ENCODE measurements around the gene WWC2.

The WWC2 gene

GRCh38 chr4:183291070-183291469 is 192.0 kb downstream of the WWC2 start:
- Mint-ChIP-seq H3K36me3 (ENCODE audit: low read depth) (peaks cover 83% of the 10 kb centered on the region), H3K4me3 (no peak overlapping the region), H3K4me1 (no peaks in the 10 kb centered on the region), H3K27ac (no peak overlapping the region), H3K9me3 (no peaks in the 10 kb centered on the region), H3K27me3 (ENCODE audit: low read depth, poor library complexity) (peaks cover 6% of the 10 kb centered on the region)
- DNase-seq, result no peak
- no peak for TF ChIP-seq CTCF (IDR thresholded peaks at IDR 0.05)

- no peak for DNase-seq
These were observed 196.7 kb downstream of the WWC2 start for GRCh38 chr4:183295711-183296110.

GRCh38 chr4:183297675-183298074 is 198.6 kb downstream of the WWC2 start:
- Mint-ChIP-seq H3K27me3 (ENCODE audit: low read depth, poor library complexity) (no peaks in the 10 kb centered on the region), H3K9me3 (no peaks in the 10 kb centered on the region), H3K36me3 (ENCODE audit: low read depth) (peaks cover 74% of the 10 kb centered on the region), H3K4me1 (peaks cover 8% of the 10 kb centered on the region), H3K27ac (peak overlapping the region; percentile 79), H3K4me3 (no peak overlapping the region)
- DNase-seq, result no peak
- TF ChIP-seq CTCF (IDR thresholded peaks at IDR 0.05), result no peak

More at GRCh38 chr4:183295711-183296110, 196.7 kb downstream of the WWC2 start:
- Mint-ChIP-seq H3K4me1 (peaks cover 8% of the 10 kb centered on the region), H3K36me3 (ENCODE audit: low read depth) (peaks cover 78% of the 10 kb centered on the region), H3K9me3 (no peaks in the 10 kb centered on the region), H3K27ac (peak overlapping the region; percentile 54), H3K4me3 (no peak overlapping the region), H3K27me3 (ENCODE audit: low read depth, poor library complexity) (peaks cover 3% of the 10 kb centered on the region)
- no peak for TF ChIP-seq CTCF (IDR thresholded peaks at IDR 0.05)

GRCh38 chr4:183299464-183299863 is 200.4 kb downstream of the WWC2 start:
- DNase-seq, result no peak
- Mint-ChIP-seq H3K9me3 (no peaks in the 10 kb centered on the region), H3K27ac (peak overlapping the region; percentile 52), H3K4me3 (no peak overlapping the region), H3K27me3 (ENCODE audit: low read depth, poor library complexity) (no peaks in the 10 kb centered on the region), H3K36me3 (ENCODE audit: low read depth) (peaks cover 78% of the 10 kb centered on the region), H3K4me1 (peaks cover 8% of the 10 kb centered on the region)
- TF ChIP-seq CTCF (IDR thresholded peaks at IDR 0.05), result no peak

- Mint-ChIP-seq H3K27me3 (ENCODE audit: low read depth, poor library complexity) (no peaks in the 10 kb centered on the region), H3K27ac (peak overlapping the region; percentile 52), H3K4me3 (no peak overlapping the region), H3K36me3 (ENCODE audit: low read depth) (peaks cover 78% of the 10 kb centered on the region), H3K9me3 (no peaks in the 10 kb centered on the region), H3K4me1 (peaks cover 8% of the 10 kb centered on the region)
- DNase-seq, result no peak
- TF ChIP-seq CTCF (IDR thresholded peaks at IDR 0.05), result no peak
These were observed 201.0 kb downstream of the WWC2 start for GRCh38 chr4:183300070-183300469.

GRCh38 chr4:183300655-183301054 is 201.6 kb downstream of the WWC2 start:
- no peak overlapping the region for H3K27ac Mint-ChIP-seq
- H3K4me1 Mint-ChIP-seq, result peaks cover 8% of the 10 kb centered on the region
- H3K4me3 Mint-ChIP-seq, result no peak overlapping the region
- peaks cover 78% of the 10 kb centered on the region for H3K36me3 Mint-ChIP-seq (ENCODE audit: low read depth)
- DNase-seq, result no peak
- no peaks in the 10 kb centered on the region for H3K27me3 Mint-ChIP-seq (ENCODE audit: low read depth, poor library complexity)
- no peaks in the 10 kb centered on the region for H3K9me3 Mint-ChIP-seq
- no peak for TF ChIP-seq CTCF (IDR thresholded peaks at IDR 0.05)

Measured in nephron progenitor cell (in vitro differentiated cells).